K562 (cell line): ENCODE data around the gene RSF1. TPM values are rescaled to one million over a fixed set of nuclear protein-coding genes. Genes with fewer than 3 reads are reported as not detected.
A peak's percentile ranks its signal among the peaks of the same experiment; 100 is the strongest.

Source experiments
- BACH1 ChIP-seq: fragments of 200-800 bp; sonication (Bioruptor generic); IDR thresholded peaks from 2 replicates; pipeline ENCODE4 v1.6.1; 2016; ENCODE audit warnings: missing genetic modification characterization, missing compliant biosample characterization
- BHLHE40 ChIP-seq: IDR thresholded peaks from 2 replicates; pipeline ENCODE4 v1.6.1; 2011; ENCODE audit warnings: low read length, improper control_type of control experiment
- CHAMP1 ChIP-seq: fragments of 450-650 bp; IDR thresholded peaks from 2 replicates; pipeline ENCODE4 v1.6.1; 2016; ENCODE audit warnings: mild to moderate bottlenecking
- ELF4 ChIP-seq: fragments of 450-650 bp; formaldehyde crosslinking; IDR thresholded peaks from 2 replicates; pipeline ENCODE4 v1.4.0; 2022; ENCODE audit warnings: missing genetic modification characterization
- EP300 ChIP-seq: IDR thresholded peaks from 2 replicates; pipeline ENCODE4 v1.6.1; 2012; ENCODE audit warnings: low read length, improper control_type of control experiment
- FOXK2 ChIP-seq, 2 experiments: fragments of 450-650 bp; IDR thresholded peaks in 1 of 2; conservative IDR thresholded peaks in 1 of 2; 2 replicates each; pipeline ENCODE4 v1.6.1; 2016; ENCODE audit warnings: low read depth in 2 of 2, mild to moderate bottlenecking in 1 of 2
- KAT7 ChIP-seq: sonication (generic); formaldehyde crosslinking; IDR thresholded peaks from 2 replicates; pipeline ENCODE4 v1.8.0; 2022; ENCODE audit warnings: missing genetic modification reagents, mild to moderate bottlenecking, borderline replicate concordance
- NCOA4 ChIP-seq: fragments of 450-650 bp; IDR thresholded peaks from 2 replicates; pipeline ENCODE4 v1.6.1; 2018; ENCODE audit warnings: mild to moderate bottlenecking; ENCODE audit not compliant: partially characterized antibody
- SOX6 ChIP-seq: fragments of 450-650 bp; IDR thresholded peaks from 2 replicates; pipeline ENCODE4 v1.6.1; 2014; ENCODE audit warnings: mild to moderate bottlenecking
- SUPT5H ChIP-seq: fragments of 450-650 bp; IDR thresholded peaks from 2 replicates; pipeline ENCODE4 v1.6.1; 2016
- UBTF ChIP-seq, 2 experiments: IDR thresholded peaks; 2 replicates each; pipeline ENCODE4 v1.6.1; 2012; ENCODE audit warnings: improper control_type of control experiment in 2 of 2, low read depth in 2 of 2, low read length in 2 of 2, borderline replicate concordance in 1 of 2
- XRCC4 ChIP-seq: IDR thresholded peaks from one replicate; pipeline ENCODE4 v1.6.1; 2011; ENCODE audit not compliant: insufficient read depth, insufficient read length; ENCODE audit errors: extremely low read depth
- YY1 ChIP-seq, 3 experiments: IDR thresholded peaks; 2 replicates each; pipeline ENCODE4 v1.6.1; 2011; ENCODE audit warnings: low read length in 2 of 3, mild to moderate bottlenecking in 2 of 3, moderate library complexity in 2 of 3, borderline replicate concordance in 1 of 3, control low read depth in 1 of 3, low read depth in 1 of 3; ENCODE audit not compliant: insufficient read depth in 3 of 3, insufficient replicate concordance in 2 of 3, control insufficient read depth in 1 of 3, insufficient read length in 1 of 3; ENCODE audit errors: extremely low read depth in 1 of 3
- polyA plus RNA-seq, 8 experiments: library from polyadenylated mRNA; depleted of rRNA in 4 of 8; stranded (reverse) in 5 of 8; unstranded in 3 of 8; fragments of >200 nt; fragmentation: Nextera tagmentation in 2 of 8; fragmentation: Illumina TruSeq in 1 of 8; extraction: Ambion mirVana in 2 of 8; extraction: Trizol in 1 of 8; gene quantifications; 2 replicates each; pipeline versions ENCODE4 v1.2.1 to v1.2.3, GENCODE V29; 2011 to 2014; ENCODE audit warnings: inconsistent platforms in 1 of 8, missing spikeins in 1 of 8
- total RNA-seq, 7 experiments: library from RNA; depleted of rRNA in 6 of 7; stranded (reverse); fragments of >200 nt in 6 of 7; fragmentation: Illumina TruSeq in 2 of 7; extraction: Trizol in 2 of 7; gene quantifications; 2 replicates each; pipeline versions ENCODE4 v1.2.1 to v1.2.3, GENCODE V29; 2011 to 2021; ENCODE audit warnings: low replicate concordance in 1 of 7
- TF ChIP-seq, protein P1 (sequence below): sonication (generic); formaldehyde crosslinking; IDR thresholded peaks from 2 replicates; pipeline ENCODE4 v1.8.1; 2023; ENCODE audit warnings: mild to moderate bottlenecking, missing genetic modification reagents
- TF ChIP-seq, protein P2 (sequence below): fragments of 450-650 bp; IDR thresholded peaks from 2 replicates; pipeline ENCODE4 v1.6.1; 2014; ENCODE audit warnings: low read depth, mild to moderate bottlenecking, moderate library complexity, borderline replicate concordance

RSF1 gene
- total and polyA plus RNA-seq, 9 of the 15 experiments (the other 6 are each of a cell fraction or from before 2014, with no cell fraction given): 9.7 to 63.6 (median 42.8) TPM

- TF ChIP-seq CHAMP1 (peak; percentile 55), ELF4 (CRISPR knock-in tag) (no peak), SOX6 (peak; percentile 60; the same call in 1 of the 2 replicates), YY1 (IDR thresholded peaks at IDR 0.05; ENCODE audit: borderline replicate concordance in 1 of 3, control insufficient read depth in 1 of 3, extremely low read depth in 1 of 3, insufficient read depth in 3 of 3, insufficient read length in 1 of 3, insufficient replicate concordance in 2 of 3, low read depth in 1 of 3, low read length in 2 of 3) (peak; percentile 75 to 98 (median 92)), SUPT5H (peak; percentile 81), XRCC4 (no peak), BHLHE40 (peak; percentile 65), BACH1 (tag) (no peak), NCOA4 (no peak), FOXK2 (conservative IDR thresholded peaks at IDR 0.05 in 1 of 2, IDR thresholded peaks at IDR 0.05 in 1 of 2; ENCODE audit: low read depth in 2 of 2) (peak; percentile 98 to 99), KAT7 (CRISPR knock-in tag) (no peak), UBTF (IDR thresholded peaks at IDR 0.05; ENCODE audit: borderline replicate concordance in 1 of 2, low read depth in 2 of 2, low read length in 2 of 2) (peak; percentile 39 to 51; a peak in 1 of 4 replicates), EP300 (peak; percentile 24; the same call in 1 of the 2 replicates)
- TF ChIP-seq, protein P1, sequence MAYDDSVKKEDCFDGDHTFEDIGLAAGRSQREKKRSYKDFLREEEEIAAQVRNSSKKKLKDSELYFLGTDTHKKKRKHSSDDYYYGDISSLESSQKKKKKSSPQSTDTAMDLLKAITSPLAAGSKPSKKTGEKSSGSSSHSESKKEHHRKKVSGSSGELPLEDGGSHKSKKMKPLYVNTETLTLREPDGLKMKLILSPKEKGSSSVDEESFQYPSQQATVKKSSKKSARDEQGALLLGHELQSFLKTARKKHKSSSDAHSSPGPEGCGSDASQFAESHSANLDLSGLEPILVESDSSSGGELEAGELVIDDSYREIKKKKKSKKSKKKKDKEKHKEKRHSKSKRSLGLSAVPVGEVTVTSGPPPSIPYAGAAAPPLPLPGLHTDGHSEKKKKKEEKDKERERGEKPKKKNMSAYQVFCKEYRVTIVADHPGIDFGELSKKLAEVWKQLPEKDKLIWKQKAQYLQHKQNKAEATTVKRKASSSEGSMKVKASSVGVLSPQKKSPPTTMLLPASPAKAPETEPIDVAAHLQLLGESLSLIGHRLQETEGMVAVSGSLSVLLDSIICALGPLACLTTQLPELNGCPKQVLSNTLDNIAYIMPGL (CRISPR knock-in tag): peak; percentile 69; the same call in 1 of the 2 replicates
- TF ChIP-seq, protein P2, sequence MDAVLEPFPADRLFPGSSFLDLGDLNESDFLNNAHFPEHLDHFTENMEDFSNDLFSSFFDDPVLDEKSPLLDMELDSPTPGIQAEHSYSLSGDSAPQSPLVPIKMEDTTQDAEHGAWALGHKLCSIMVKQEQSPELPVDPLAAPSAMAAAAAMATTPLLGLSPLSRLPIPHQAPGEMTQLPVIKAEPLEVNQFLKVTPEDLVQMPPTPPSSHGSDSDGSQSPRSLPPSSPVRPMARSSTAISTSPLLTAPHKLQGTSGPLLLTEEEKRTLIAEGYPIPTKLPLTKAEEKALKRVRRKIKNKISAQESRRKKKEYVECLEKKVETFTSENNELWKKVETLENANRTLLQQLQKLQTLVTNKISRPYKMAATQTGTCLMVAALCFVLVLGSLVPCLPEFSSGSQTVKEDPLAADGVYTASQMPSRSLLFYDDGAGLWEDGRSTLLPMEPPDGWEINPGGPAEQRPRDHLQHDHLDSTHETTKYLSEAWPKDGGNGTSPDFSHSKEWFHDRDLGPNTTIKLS: no peak
Observed at GRCh38 chr11:77820565-77821348, at the start of gene RSF1, which contains the start of gene AAMDC (continued).
